HCT116 (cell line): ENCODE results near the gene BCKDHB. TPM values are rescaled to one million over a fixed set of nuclear protein-coding genes. Genes with fewer than 3 reads are reported as not detected.
"Not testable (repeated sequence)": the region's sequence is repeated elsewhere in the genome, so short reads cannot be mapped to it uniquely, and the experiment has no call there.

Source experiments
- ATAC-seq: fragments of 200-7000 bp; cut with Tn5 transposase; 2 replicates; pipeline ENCODE4 v1.9.1; 2020; ENCODE audit warnings: mild to moderate bottlenecking, moderate library complexity
- BruUV-seq: library from RNA; stranded (reverse); fragments of 400-500 nt; replicated peaks from 2 replicates; lab custom pipeline; 2021; lab: Mats Ljungman, UMichigan
- CTCF ChIA-PET: fragments of 300-600 bp; sonication (Branson Sonifier 250); formaldehyde crosslinking; loops from one replicate; lab custom pipeline; 2021; ENCODE audit warnings: antibody characterized with exemption; lab: Charles Lee
- POLR2A ChIA-PET: fragments of 300-600, 350-600 bp; sonication (Branson Sonifier 250); formaldehyde crosslinking; loops from one replicate; lab custom pipeline; 2021; ENCODE audit warnings: antibody characterized with exemption; lab: Charles Lee
- RAD21 ChIA-PET, 2 experiments: fragments of 300-600 bp; sonication (Branson Sonifier 250); formaldehyde crosslinking; loops; one replicate each; lab custom pipeline; 2023; ENCODE audit warnings: low total read pairs in 2 of 2; ENCODE audit not compliant: uncharacterized antibody in 2 of 2, unreplicated experiment in 2 of 2, low non-redundant PET in 1 of 2; lab: Charles Lee
- DNase-seq: peaks from one replicate; pipeline ENCODE4 v3.0.0-alpha.2; 2010; ENCODE audit warnings: low read depth, low spot score
- H2AFZ ChIP-seq: fragments of 200-600 bp; shearing (Covaris generic), sonication (generic); 2 replicates; pipeline ENCODE4 v1.6.1; 2017; ENCODE audit warnings: low read depth, mixed run types, mixed read lengths, antibody characterized with exemption, low read length; ENCODE audit not compliant: poor library complexity, severe bottlenecking
- H3K27ac ChIP-seq: 2 replicates; pipeline ENCODE4 v1.5.1; 2012; ENCODE audit warnings: low read depth, low read length
- H3K27me3 ChIP-seq: fragments of 200-600 bp; sonication (generic); 2 replicates; pipeline ENCODE4 v1.6.1; 2016; ENCODE audit warnings: mixed run types, low read length, mixed read lengths; ENCODE audit not compliant: insufficient read depth
- H3K36me3 ChIP-seq, 2 experiments: fragments of 200-500 bp in 1 of 2; fragments of 200-600 bp in 1 of 2; sonication (Bioruptor generic) in 1 of 2; sonication (generic) in 1 of 2; 2 replicates each; pipeline versions ENCODE4 v1.5.1 to v1.6.1; 2014 to 2016; ENCODE audit warnings: low read length in 2 of 2, inconsistent platforms in 1 of 2, mixed read lengths in 1 of 2, mixed run types in 1 of 2; ENCODE audit not compliant: insufficient read depth in 2 of 2, control insufficient read depth in 1 of 2
- H3K4me1 ChIP-seq, 2 experiments: fragments of 200-600 bp in 1 of 2; sonication (generic) in 1 of 2; 2 replicates each; pipeline versions ENCODE4 v1.5.1 to v1.6.1; 2012 to 2017; ENCODE audit warnings: low read length in 2 of 2, inconsistent platforms in 1 of 2, mild to moderate bottlenecking in 1 of 2, mixed read lengths in 1 of 2, mixed run types in 1 of 2, moderate library complexity in 1 of 2; ENCODE audit not compliant: insufficient read depth in 2 of 2, control insufficient read depth in 1 of 2
- H3K4me2 ChIP-seq: fragments of 200-600 bp; sonication (generic); 2 replicates; pipeline ENCODE4 v1.6.1; 2017; ENCODE audit warnings: mixed run types, low read length, mixed read lengths
- H3K4me3 ChIP-seq, 2 experiments: fragments of 200-600 bp in 1 of 2; sonication (generic) in 1 of 2; replicated peaks in 1 of 2; 2 replicates each; pipeline ENCODE4 v1.5.1; 2011 to 2016; ENCODE audit warnings: low read length in 2 of 2, control low read depth in 1 of 2, low read depth in 1 of 2, mild to moderate bottlenecking in 1 of 2, mixed read lengths in 1 of 2, mixed run types in 1 of 2
- H3K79me2 ChIP-seq: fragments of 200-600 bp; sonication (generic); 2 replicates; pipeline ENCODE4 v1.6.1; 2017; ENCODE audit warnings: mild to moderate bottlenecking, mixed run types, low read length, moderate library complexity, mixed read lengths; ENCODE audit not compliant: insufficient read depth
- H3K9ac ChIP-seq: fragments of 200-600 bp; sonication (generic); 2 replicates; pipeline ENCODE4 v1.6.1; 2016; ENCODE audit warnings: low read length, mixed read lengths
- H3K9me2 ChIP-seq: fragments of 200-600 bp; sonication (generic), shearing (Covaris generic); 2 replicates; pipeline ENCODE4 v1.6.1; 2017; ENCODE audit warnings: mixed run types, mild to moderate bottlenecking, moderate library complexity; ENCODE audit not compliant: insufficient read depth
- H3K9me3 ChIP-seq, 2 experiments: fragments of 200-500 bp in 1 of 2; fragments of 200-600 bp in 1 of 2; sonication (Bioruptor generic) in 1 of 2; sonication (generic) in 1 of 2; 2 replicates each; pipeline ENCODE4 v1.6.1; 2014 to 2017; ENCODE audit warnings: low read length in 2 of 2, mixed read lengths in 2 of 2, inconsistent platforms in 1 of 2, low read depth in 1 of 2, mild to moderate bottlenecking in 1 of 2, mixed run types in 1 of 2, moderate library complexity in 1 of 2; ENCODE audit not compliant: control insufficient read depth in 1 of 2, insufficient read depth in 1 of 2
- H4K20me1 ChIP-seq: fragments of 200-600 bp; sonication (generic), shearing (Covaris generic); 2 replicates; pipeline ENCODE4 v1.6.1; 2017; ENCODE audit warnings: mixed run types, mild to moderate bottlenecking, moderate library complexity; ENCODE audit not compliant: insufficient read depth
- TCF7L2 ChIP-seq: IDR thresholded peaks from 2 replicates; pipeline ENCODE4 v1.7.0; 2011; ENCODE audit warnings: borderline replicate concordance, inconsistent platforms; ENCODE audit not compliant: insufficient read depth, insufficient read length; ENCODE audit errors: extremely low read depth
- intact Hi-C: fragments of 100-400 bp; cut with micrococcal nuclease; formaldehyde crosslinking; loops from 2 replicates; pipeline ENCODE4 v1.10.0; 2022
- total RNA-seq: library from RNA; stranded (reverse); gene quantifications from one replicate; pipeline ENCODE4 v1.2.1, GENCODE V29; 2021; ENCODE audit not compliant: unreplicated experiment
- TF ChIP-seq, protein P1 (sequence below): IDR thresholded peaks from 2 replicates; pipeline ENCODE4 v1.6.1; 2012

Gene BCKDHB
- total RNA-seq, 1 experiment from 2014 or later, result 11.2 TPM

DNA sequence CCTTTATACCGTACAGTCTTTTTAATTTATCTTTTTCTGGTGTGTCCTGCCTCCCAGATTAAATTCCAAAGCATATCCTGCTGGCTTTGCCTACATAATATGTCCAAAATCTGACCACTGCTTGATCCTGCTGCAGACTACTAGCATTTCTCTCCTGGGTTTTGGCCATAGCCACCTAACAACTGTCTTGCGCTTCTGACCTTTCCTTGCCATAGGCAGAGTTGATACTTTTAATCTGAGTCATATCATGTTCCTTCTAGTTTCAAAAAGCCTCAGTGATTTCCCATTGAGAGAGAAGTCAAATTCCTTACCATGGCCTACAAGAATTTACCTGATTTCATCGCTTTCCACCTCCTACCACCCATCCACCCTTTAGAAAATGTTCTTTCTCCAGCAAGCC is 104.8 kb downstream of the BCKDHB start:
- Histone ChIP-seq H3K27me3 (no peaks in the 10 kb centered on the region), H4K20me1 (no peaks in the 10 kb centered on the region), H3K9me2 (no peaks in the 10 kb centered on the region), H3K4me3 (no peak overlapping the region), H3K4me1 (no peaks in the 10 kb centered on the region), H2AFZ (no peak overlapping the region)
- no TSS peak for BruUV-seq
- DNase-seq (no peak), ATAC-seq (no peak)
- CTCF ChIA-PET, result no interaction called here
- RAD21 ChIA-PET, result no interaction called here
- POLR2A ChIA-PET, result no interaction called here
- TF ChIP-seq, protein P1, sequence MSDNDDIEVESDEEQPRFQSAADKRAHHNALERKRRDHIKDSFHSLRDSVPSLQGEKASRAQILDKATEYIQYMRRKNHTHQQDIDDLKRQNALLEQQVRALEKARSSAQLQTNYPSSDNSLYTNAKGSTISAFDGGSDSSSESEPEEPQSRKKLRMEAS, result no peak
- no peak for TF ChIP-seq TCF7L2
- TF ChIP-seq, all 23 proteins: peak for 0
- intact Hi-C loops, result loop anchor here (5.0 to 10.0 kb wide), 5 partner anchors 394 to 1774 kb away; no protein-coding TSS in a partner anchor
- no peaks in the 10 kb centered on the region for H3K36me3 ChIP-seq
- H3K9ac ChIP-seq, result no peak overlapping the region
- H3K27ac ChIP-seq, result no peak overlapping the region
- no peaks in the 10 kb centered on the region for H3K79me2 ChIP-seq
- no peak overlapping the region for H3K4me2 ChIP-seq
- no peaks in the 10 kb centered on the region for H3K9me3 ChIP-seq

DNA sequence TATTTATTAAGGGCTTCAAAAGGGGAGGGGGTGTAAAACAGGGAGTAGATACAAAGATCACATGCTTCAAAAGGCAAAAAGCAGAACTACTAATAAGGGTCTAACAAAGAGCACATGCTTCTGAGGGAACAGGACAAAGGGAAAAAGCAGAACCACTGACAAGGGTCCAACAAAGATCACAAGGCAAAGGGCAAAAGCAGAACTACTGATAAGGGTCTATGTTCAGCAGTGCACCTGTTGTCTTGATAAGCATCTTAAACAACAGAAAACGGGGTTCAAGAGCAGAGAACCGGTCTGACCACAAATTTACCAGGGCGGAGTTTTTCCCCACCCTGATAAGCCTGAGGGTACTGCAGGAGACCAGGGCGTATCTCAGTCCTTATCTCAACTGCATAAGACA is 105.4 kb downstream of the BCKDHB start:
- H2AFZ ChIP-seq, RAD21 ChIA-PET, H3K79me2 ChIP-seq, H4K20me1 ChIP-seq, H3K4me1 ChIP-seq, H3K9me3 ChIP-seq, H3K36me3 ChIP-seq, CTCF ChIA-PET, ATAC-seq, H3K4me2 ChIP-seq, POLR2A ChIA-PET, H3K9ac ChIP-seq, H3K4me3 ChIP-seq, DNase-seq, H3K9me2 ChIP-seq, H3K27me3 ChIP-seq, BruUV-seq, H3K27ac ChIP-seq: not testable (repeated sequence)
- intact Hi-C loops, result loop anchor here (5.0 to 10.0 kb wide), 5 partner anchors 393 to 1773 kb away; no protein-coding TSS in a partner anchor
